Activated CD4-positive, alpha-beta memory T cell treated with anti-CD3 and anti-CD28 coated beads for 36 hours (primary cell): ENCODE measurements around the gene CNTNAP5. TPM values are rescaled to one million over a fixed set of nuclear protein-coding genes. Genes with fewer than 3 reads are reported as not detected.

ENCODE experiments used
- CTCF ChIA-PET: fragments of 350-600 bp; sonication (Branson Sonifier 250); formaldehyde crosslinking; loops from one replicate; lab custom pipeline; 2021; ENCODE audit warnings: antibody characterized with exemption, inconsistent platforms; lab: Charles Lee
- POLR2A ChIA-PET: fragments of 350-600 bp; sonication (Branson Sonifier 250); formaldehyde crosslinking; loops from one replicate; lab custom pipeline; 2021; ENCODE audit warnings: antibody characterized with exemption; lab: Charles Lee
- DNase-seq: peaks from one replicate; pipeline ENCODE4 v3.0.0-alpha.2; 2020
- H3K27ac Mint-ChIP-seq: one replicate; pipeline ENCODE4 v1.8.0; 2021; ENCODE audit warnings: mixed read lengths
- H3K27me3 Mint-ChIP-seq: one replicate; pipeline ENCODE4 v1.8.0; 2021; ENCODE audit warnings: mixed read lengths
- H3K36me3 Mint-ChIP-seq: one replicate; pipeline ENCODE4 v1.8.0; 2021; ENCODE audit warnings: mixed read lengths
- H3K4me1 Mint-ChIP-seq: one replicate; pipeline ENCODE4 v1.8.0; 2021; ENCODE audit warnings: low read depth, mixed read lengths
- H3K4me3 Mint-ChIP-seq: one replicate; pipeline ENCODE4 v1.8.0; 2021; ENCODE audit warnings: mild to moderate bottlenecking, mixed read lengths
- H3K9me3 Mint-ChIP-seq: one replicate; pipeline ENCODE4 v1.8.0; 2021; ENCODE audit warnings: mixed read lengths
- intact Hi-C: fragments of 100-400 bp; cut with micrococcal nuclease; formaldehyde crosslinking; loops from one replicate; pipeline ENCODE4 v1.15.1; 2023
- total RNA-seq, 2 experiments: library from RNA; stranded (reverse); gene quantifications; one replicate each; pipeline ENCODE4 v1.2.3, GENCODE V29; 2021

CNTNAP5 gene
- total RNA-seq, 2 experiments from 2014 or later: not detected

DNA sequence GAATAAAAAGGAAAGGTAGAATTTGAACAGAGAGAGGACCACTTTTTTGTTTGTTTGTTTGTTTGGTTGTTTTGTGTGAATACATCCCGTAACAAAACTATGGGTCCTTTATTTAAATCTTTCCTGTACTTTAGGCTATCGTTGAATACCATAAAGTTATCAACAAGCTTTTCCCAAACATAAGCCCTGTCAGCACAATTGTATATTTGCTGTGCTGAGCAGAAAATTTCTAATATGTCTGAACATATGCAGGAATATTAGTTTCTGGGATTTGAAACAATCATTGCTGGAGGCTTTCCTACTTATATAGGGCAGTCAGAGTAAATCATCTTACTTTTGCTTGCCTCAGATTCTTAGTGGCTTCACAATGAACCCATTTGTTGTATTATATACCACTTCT lies 536.4 kb downstream of the CNTNAP5 start:
- H3K9me3 Mint-ChIP-seq: peaks cover 7% of the 10 kb centered on the region
- POLR2A ChIA-PET: no interaction called here
- H3K4me1 Mint-ChIP-seq: no peaks in the 10 kb centered on the region
- CTCF ChIA-PET: no interaction called here
- no peaks in the 10 kb centered on the region for H3K27me3 Mint-ChIP-seq
- H3K27ac Mint-ChIP-seq: no peak overlapping the region
- intact Hi-C loops: no loop called here
- no peaks in the 10 kb centered on the region for H3K36me3 Mint-ChIP-seq
- no peak overlapping the region for H3K4me3 Mint-ChIP-seq
- no peak for DNase-seq

DNA sequence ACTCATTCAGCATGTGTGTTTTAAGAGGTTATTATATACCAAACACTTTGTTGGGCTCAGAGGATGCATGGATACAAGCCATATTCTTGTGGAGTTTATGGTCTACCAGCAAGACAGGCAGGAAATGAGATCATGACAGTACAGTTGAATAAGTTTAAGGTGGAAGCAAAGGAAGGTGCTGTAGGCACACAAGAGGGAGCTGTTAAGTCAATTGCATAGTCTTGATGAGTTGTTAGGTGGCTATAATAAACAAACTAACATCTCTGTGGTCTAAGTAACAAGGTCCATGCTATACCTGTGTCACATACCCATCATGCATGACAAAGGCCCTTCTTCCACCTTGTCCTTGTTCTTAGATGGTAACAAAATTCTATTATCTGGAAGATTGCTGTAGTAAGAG lies 538.3 kb downstream of the CNTNAP5 start:
- Mint-ChIP-seq H3K27me3 (no peaks in the 10 kb centered on the region), H3K9me3 (peaks cover 7% of the 10 kb centered on the region), H3K4me1 (no peaks in the 10 kb centered on the region), H3K4me3 (no peak overlapping the region), H3K36me3 (no peaks in the 10 kb centered on the region), H3K27ac (no peak overlapping the region)
- DNase-seq: no peak
- ChIA-PET POLR2A (no interaction called here), CTCF (no interaction called here)
- intact Hi-C loops: no loop called here

DNA sequence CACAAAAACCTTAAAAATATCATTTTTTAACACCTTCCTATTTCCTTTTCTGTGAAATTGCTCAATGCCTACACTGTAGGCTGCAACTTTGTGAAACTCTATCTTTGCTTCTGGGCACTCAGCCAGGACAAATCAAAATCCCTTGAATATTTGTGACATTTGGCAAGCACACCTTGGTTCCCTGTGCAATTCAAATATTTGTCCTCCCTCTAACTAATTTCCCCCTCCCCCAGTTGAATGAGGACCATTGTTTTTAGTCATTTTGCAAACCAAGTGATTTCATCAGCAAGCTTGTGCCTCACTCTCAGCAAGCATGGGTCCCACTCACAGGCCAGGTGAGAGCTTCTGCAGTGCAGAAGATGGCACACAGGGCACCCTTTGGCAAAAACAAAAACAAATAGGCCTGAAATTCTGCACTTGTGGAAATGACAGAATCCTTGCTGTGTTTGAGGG lies 541.5 kb downstream of the CNTNAP5 start:
- Mint-ChIP-seq H3K36me3 (no peaks in the 10 kb centered on the region), H3K9me3 (peaks cover 7% of the 10 kb centered on the region), H3K4me3 (no peak overlapping the region), H3K27me3 (no peaks in the 10 kb centered on the region), H3K4me1 (no peaks in the 10 kb centered on the region), H3K27ac (no peak overlapping the region)
- ChIA-PET CTCF (no interaction called here), POLR2A (no interaction called here)
- no peak for DNase-seq
- intact Hi-C loops: no loop called here

DNA sequence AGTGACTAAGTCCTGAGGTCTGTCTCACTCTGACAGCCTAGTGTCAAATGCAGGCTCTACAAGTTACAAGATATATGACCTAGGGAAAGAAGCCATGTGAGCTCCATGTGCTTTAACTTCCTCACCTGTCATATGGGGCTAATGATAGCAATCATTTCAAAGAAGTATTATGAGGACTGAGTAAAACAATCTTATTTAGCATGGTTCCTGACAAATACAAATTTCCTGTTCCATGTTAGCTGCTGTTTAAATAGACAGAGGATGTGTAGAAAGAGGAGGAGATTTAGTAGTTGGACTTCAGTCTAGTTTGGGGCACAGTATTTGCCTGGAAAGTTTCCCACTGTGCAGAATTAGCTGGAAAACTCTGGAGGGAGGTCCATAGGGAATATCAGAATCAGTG lies 545.8 kb downstream of the CNTNAP5 start:
- H3K36me3 Mint-ChIP-seq: no peaks in the 10 kb centered on the region
- no peak overlapping the region for H3K4me3 Mint-ChIP-seq
- ChIA-PET CTCF (no interaction called here), POLR2A (no interaction called here)
- intact Hi-C loops: no loop called here
- H3K9me3 Mint-ChIP-seq: peaks cover 3% of the 10 kb centered on the region
- no peaks in the 10 kb centered on the region for H3K4me1 Mint-ChIP-seq
- H3K27ac Mint-ChIP-seq: no peak overlapping the region
- no peaks in the 10 kb centered on the region for H3K27me3 Mint-ChIP-seq
- DNase-seq: no peak

DNA sequence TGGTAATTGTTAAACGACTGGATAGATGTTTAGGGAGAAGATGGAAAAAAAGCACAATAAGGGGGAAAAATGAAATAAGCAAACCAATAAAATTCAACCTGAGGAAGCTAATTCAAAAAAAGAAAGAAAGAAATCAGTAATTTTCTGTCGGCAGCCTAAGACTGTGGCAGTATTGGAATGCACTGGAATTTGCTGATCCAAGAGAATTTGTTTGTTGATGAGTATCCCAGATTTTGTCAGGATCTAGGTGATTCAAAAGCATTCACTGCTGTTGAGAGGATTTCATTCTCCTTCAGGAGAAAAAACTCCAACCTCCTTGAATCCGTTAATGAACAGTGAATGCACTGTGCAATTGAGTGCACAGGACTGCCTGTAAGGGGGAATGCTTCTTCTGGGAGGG lies 546.7 kb downstream of the CNTNAP5 start:
- Mint-ChIP-seq H3K4me3 (no peak overlapping the region), H3K27me3 (no peaks in the 10 kb centered on the region), H3K4me1 (no peaks in the 10 kb centered on the region), H3K9me3 (peaks cover 3% of the 10 kb centered on the region), H3K27ac (no peak overlapping the region), H3K36me3 (no peaks in the 10 kb centered on the region)
- intact Hi-C loops: no loop called here
- ChIA-PET CTCF (no interaction called here), POLR2A (no interaction called here)
- DNase-seq: no peak

DNA sequence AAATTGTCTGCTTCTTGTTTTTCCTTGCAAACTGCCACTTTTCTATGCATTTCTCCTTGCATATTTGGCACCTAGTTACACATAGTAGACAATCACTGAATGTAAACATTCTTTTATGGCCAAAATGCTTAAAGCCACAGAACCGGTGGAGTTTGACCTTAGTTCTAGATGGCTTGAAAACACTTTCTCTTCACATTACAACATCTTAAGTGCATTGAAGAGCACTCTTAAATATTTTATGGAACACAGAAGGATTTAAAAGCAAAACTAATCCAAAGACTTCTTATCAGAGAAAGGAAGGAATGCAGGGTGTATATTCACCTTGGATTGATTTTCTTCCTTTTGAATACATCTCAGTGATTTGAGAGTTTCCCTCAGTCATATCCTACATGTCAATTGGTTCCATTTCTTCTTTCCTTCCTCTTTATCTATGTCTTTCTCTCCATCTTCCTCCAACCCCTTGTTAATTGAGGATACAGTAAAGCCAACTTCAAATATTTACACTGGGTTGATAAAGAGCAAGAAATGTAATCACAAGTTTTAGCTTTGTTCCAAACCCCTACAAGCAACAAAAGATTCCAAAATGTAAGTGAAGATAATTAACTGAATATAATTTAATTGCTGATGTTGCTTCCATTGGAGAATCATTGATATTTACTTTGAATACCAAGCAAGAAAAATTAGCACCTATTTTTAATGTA lies 548.0 kb downstream of the CNTNAP5 start:
- H3K27ac Mint-ChIP-seq: no peak overlapping the region
- no peaks in the 10 kb centered on the region for H3K9me3 Mint-ChIP-seq
- H3K36me3 Mint-ChIP-seq: no peaks in the 10 kb centered on the region
- no peaks in the 10 kb centered on the region for H3K4me1 Mint-ChIP-seq
- DNase-seq: no peak
- CTCF ChIA-PET: no interaction called here
- POLR2A ChIA-PET: no interaction called here
- no peaks in the 10 kb centered on the region for H3K27me3 Mint-ChIP-seq
- H3K4me3 Mint-ChIP-seq: no peak overlapping the region
- intact Hi-C loops: no loop called here

DNA sequence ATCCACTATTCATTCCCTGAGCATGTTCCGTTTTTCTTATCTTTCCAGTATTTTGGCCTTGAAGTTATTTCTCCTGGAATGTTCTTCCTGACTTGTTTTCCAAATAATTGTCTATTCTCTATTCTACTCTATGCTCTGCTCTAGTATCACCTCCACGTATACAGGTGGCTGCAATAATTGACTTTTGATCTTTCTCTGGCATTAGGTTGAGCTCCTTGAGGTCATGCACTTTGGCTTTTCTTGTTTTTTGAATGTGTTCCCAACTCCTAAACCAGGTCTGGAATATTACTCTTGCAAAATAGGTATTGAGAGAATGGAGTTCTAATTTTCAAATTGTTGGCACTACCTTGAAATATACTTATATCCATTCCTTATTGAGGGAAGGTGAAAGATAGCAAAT lies 550.4 kb downstream of the CNTNAP5 start:
- CTCF ChIA-PET: no interaction called here
- intact Hi-C loops: no loop called here
- H3K4me1 Mint-ChIP-seq: no peaks in the 10 kb centered on the region
- no peaks in the 10 kb centered on the region for H3K9me3 Mint-ChIP-seq
- H3K27me3 Mint-ChIP-seq: no peaks in the 10 kb centered on the region
- H3K4me3 Mint-ChIP-seq: no peak overlapping the region
- H3K36me3 Mint-ChIP-seq: no peaks in the 10 kb centered on the region
- POLR2A ChIA-PET: no interaction called here
- no peak overlapping the region for H3K27ac Mint-ChIP-seq
- DNase-seq: no peak

DNA sequence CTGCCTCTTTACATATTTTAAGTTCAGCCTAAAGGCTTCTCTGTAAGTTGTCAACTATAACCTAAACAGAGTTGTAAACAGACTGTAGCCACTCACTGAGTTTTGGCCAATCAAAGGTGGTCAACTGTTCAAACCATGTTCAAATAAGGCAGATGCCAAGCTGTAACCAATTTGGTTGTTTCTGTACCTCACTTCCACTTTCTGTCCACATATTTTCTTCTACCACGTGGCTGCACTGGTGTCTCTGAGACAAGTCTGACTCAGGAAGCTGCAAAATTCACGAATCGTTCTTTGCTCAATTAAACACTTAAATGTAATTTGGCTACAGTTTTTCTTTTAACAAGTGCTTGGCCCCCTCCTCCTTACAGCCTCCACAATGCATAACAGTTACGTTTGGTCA lies 555.2 kb downstream of the CNTNAP5 start:
- H3K4me3 Mint-ChIP-seq: no peak overlapping the region
- intact Hi-C loops: no loop called here
- no peaks in the 10 kb centered on the region for H3K9me3 Mint-ChIP-seq
- no peak overlapping the region for H3K27ac Mint-ChIP-seq
- no peaks in the 10 kb centered on the region for H3K36me3 Mint-ChIP-seq
- CTCF ChIA-PET: no interaction called here
- H3K4me1 Mint-ChIP-seq: no peaks in the 10 kb centered on the region
- POLR2A ChIA-PET: no interaction called here
- H3K27me3 Mint-ChIP-seq: no peaks in the 10 kb centered on the region
- no peak for DNase-seq

DNA sequence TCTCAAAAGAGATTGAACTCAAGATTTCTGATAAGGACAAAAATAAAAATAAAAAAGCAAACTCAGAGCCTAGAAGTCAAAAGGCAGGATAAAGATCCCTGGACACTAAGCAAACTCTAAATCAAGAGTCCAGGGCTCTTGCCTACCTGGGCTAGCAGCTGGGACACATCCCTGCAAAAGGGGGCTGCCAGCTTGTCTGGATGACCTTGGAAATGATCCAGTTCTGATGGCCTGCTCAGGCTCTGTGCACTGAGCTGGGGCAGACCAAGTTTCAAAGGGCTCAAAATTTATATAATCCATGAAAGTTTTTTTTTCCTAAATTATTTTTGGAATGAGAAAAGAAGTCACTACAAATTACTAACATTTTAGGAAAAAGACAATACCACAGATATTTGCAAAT lies 557.3 kb downstream of the CNTNAP5 start:
- Mint-ChIP-seq H3K4me3 (no peak overlapping the region), H3K9me3 (no peaks in the 10 kb centered on the region), H3K4me1 (no peaks in the 10 kb centered on the region), H3K27ac (no peak overlapping the region), H3K27me3 (no peaks in the 10 kb centered on the region), H3K36me3 (no peaks in the 10 kb centered on the region)
- ChIA-PET CTCF (no interaction called here), POLR2A (no interaction called here)
- intact Hi-C loops: no loop called here
- no peak for DNase-seq

DNA sequence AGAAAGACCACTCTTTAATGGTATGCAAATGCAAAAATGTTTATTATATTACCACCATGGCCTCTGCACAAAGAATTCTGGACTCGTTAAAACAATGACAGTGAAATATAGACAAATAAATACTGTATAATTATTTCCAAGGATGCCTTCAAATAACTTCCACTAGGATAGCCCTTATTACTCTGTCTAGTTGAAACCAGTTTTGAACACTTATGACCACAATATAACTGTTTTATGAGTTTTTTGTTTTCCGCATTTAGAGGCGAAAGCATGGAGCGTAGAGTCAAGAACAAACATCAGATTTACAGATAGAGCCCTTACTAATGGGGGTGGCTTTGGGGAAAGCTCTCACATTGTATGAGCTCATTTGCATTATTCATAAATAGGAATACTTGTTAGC lies 559.5 kb downstream of the CNTNAP5 start:
- POLR2A ChIA-PET: no interaction called here
- no peaks in the 10 kb centered on the region for H3K27me3 Mint-ChIP-seq
- H3K27ac Mint-ChIP-seq: no peak overlapping the region
- H3K9me3 Mint-ChIP-seq: peaks cover 4% of the 10 kb centered on the region
- no peak for DNase-seq
- H3K36me3 Mint-ChIP-seq: no peaks in the 10 kb centered on the region
- intact Hi-C loops: no loop called here
- H3K4me3 Mint-ChIP-seq: no peak overlapping the region
- CTCF ChIA-PET: no interaction called here
- no peaks in the 10 kb centered on the region for H3K4me1 Mint-ChIP-seq

DNA sequence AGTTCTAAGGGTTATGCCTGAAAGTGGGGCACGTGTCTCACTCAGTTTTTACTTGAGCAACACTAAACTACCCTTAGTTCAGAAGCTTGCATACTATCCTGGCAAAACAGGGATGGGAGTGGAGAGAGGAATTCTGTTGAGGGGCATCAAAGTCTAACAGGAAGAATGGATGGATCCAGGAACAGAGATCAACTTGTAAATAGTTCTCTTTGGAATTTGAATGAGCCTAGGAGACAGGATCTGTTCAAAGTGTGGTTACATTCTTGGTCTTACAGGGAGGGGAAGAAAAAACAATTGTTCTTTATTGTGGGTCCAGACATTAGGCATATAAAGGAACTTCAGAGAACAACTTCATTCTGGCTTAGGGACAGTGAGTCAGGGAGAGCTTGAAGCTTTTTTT lies 560.2 kb downstream of the CNTNAP5 start:
- no peak for DNase-seq
- CTCF ChIA-PET: no interaction called here
- intact Hi-C loops: no loop called here
- POLR2A ChIA-PET: no interaction called here
- Mint-ChIP-seq H3K4me1 (no peaks in the 10 kb centered on the region), H3K4me3 (no peak overlapping the region), H3K27me3 (no peaks in the 10 kb centered on the region), H3K36me3 (no peaks in the 10 kb centered on the region), H3K27ac (no peak overlapping the region), H3K9me3 (peaks cover 4% of the 10 kb centered on the region)

DNA sequence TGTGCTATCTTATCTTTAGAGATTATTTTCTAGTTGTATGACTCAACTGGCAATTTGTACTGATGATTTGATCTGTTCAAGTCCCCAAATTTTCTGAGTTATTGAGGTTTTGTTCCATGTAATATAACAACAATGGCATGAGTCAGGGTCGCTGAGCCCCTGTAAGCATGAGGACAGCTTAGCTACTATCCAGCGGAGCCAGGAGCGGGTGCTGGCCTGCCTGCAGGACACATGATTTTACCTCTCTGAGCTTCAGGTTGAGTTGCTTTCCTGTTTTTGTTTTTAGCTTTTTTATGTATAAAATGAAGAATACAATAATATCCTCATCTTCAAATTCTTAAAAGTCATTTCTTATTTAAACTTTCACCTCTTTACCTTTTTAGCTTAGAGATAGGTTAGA lies 561.1 kb downstream of the CNTNAP5 start:
- Mint-ChIP-seq H3K4me3 (no peak overlapping the region), H3K27ac (no peak overlapping the region), H3K4me1 (no peaks in the 10 kb centered on the region), H3K36me3 (no peaks in the 10 kb centered on the region), H3K9me3 (peaks cover 4% of the 10 kb centered on the region), H3K27me3 (no peaks in the 10 kb centered on the region)
- DNase-seq: no peak
- POLR2A ChIA-PET: no interaction called here
- CTCF ChIA-PET: no interaction called here
- intact Hi-C loops: no loop called here

DNA sequence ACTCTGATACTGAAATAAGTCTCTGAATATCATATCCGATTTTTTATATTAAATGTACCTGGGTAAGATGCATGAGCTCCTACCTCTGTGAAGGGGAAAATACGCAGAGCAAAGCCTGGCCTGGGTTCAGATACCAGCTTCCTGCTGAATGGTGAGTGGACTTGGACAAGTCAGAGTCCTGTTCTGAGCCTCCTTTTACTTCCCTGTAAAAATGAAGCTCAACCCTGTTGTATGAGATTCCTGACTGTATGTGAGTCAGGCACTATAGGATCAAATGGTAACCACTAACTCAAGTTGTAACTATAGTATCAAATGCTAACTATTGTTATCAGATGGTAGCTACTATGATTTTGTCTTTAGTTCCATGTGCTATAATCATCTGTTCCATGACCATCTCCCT lies 561.7 kb downstream of the CNTNAP5 start:
- ChIA-PET CTCF (no interaction called here), POLR2A (no interaction called here)
- intact Hi-C loops: no loop called here
- H3K27me3 Mint-ChIP-seq: no peaks in the 10 kb centered on the region
- peaks cover 4% of the 10 kb centered on the region for H3K9me3 Mint-ChIP-seq
- no peak overlapping the region for H3K27ac Mint-ChIP-seq
- DNase-seq: no peak
- no peaks in the 10 kb centered on the region for H3K4me1 Mint-ChIP-seq
- H3K36me3 Mint-ChIP-seq: no peaks in the 10 kb centered on the region
- H3K4me3 Mint-ChIP-seq: no peak overlapping the region
